Natural killer cell (primary cell): ENCODE data around the gene DOCK2. TPM values are rescaled to one million over a fixed set of nuclear protein-coding genes. Genes with fewer than 3 reads are reported as not detected.
A peak's percentile ranks its signal among the peaks of the same experiment; 100 is the strongest.
"Not testable (repeated sequence)": the region's sequence is repeated elsewhere in the genome, so short reads cannot be mapped to it uniquely, and the experiment has no call there.

ENCODE experiments used
- ATAC-seq, 3 donors: fragments of 150-1000 bp in 2 of 3; fragments of 200-7000 bp in 1 of 3; cut with Tn5 transposase; 1 replicate in 1 of 3; 2 replicates in 2 of 3; pipeline ENCODE4 v1.10.0; 2021; ENCODE audit warnings: mild to moderate bottlenecking in 2 of 3, moderate library complexity in 2 of 3
- DNase-seq, 2 donors: peaks; one replicate each; pipeline versions ENCODE4 v3.0.0 to v3.0.0-alpha.2; 2013 to 2021; ENCODE audit warnings: mixed read lengths in 1 of 2
- H3K27ac ChIP-seq: one replicate; pipeline ENCODE4 v1.5.1; 2013; ENCODE audit warnings: mild to moderate bottlenecking, low read length
- H3K27me3 ChIP-seq: one replicate; pipeline ENCODE4 v1.6.1; 2013; ENCODE audit warnings: low read length; ENCODE audit not compliant: control insufficient read depth, insufficient read depth
- H3K36me3 ChIP-seq: one replicate; pipeline ENCODE4 v1.6.1; 2013; ENCODE audit warnings: low read length; ENCODE audit not compliant: control insufficient read depth, insufficient read depth
- H3K4me1 ChIP-seq: one replicate; pipeline ENCODE4 v1.6.1; 2013; ENCODE audit warnings: low read length; ENCODE audit not compliant: control insufficient read depth, insufficient read depth
- H3K4me3 ChIP-seq: one replicate; pipeline ENCODE4 v1.5.1; 2013; ENCODE audit warnings: low read length
- H3K9me3 ChIP-seq: one replicate; pipeline ENCODE4 v1.6.1; 2013; ENCODE audit warnings: low read length; ENCODE audit not compliant: control insufficient read depth, insufficient read depth
- H3K27ac Mint-ChIP-seq, 2 donors: one replicate each; pipeline ENCODE4 v1.8.0; 2022; ENCODE audit warnings: mild to moderate bottlenecking in 2 of 2, mixed read lengths in 2 of 2, moderate library complexity in 1 of 2
- H3K27me3 Mint-ChIP-seq, 2 donors: one replicate each; pipeline ENCODE4 v1.8.0; 2022; ENCODE audit warnings: low read depth in 2 of 2, mixed read lengths in 2 of 2
- H3K36me3 Mint-ChIP-seq: one replicate; pipeline ENCODE4 v1.8.0; 2022; ENCODE audit warnings: mixed read lengths
- H3K4me1 Mint-ChIP-seq, 2 donors: one replicate each; pipeline ENCODE4 v1.8.0; 2022; ENCODE audit warnings: mixed read lengths in 2 of 2
- H3K4me3 Mint-ChIP-seq: one replicate; pipeline ENCODE4 v1.8.0; 2022; ENCODE audit warnings: mild to moderate bottlenecking, moderate library complexity, mixed read lengths
- H3K9me3 Mint-ChIP-seq, 2 donors: one replicate each; pipeline ENCODE4 v1.8.0; 2022; ENCODE audit warnings: mixed read lengths in 2 of 2
- WGBS: methylation state at CpG from one replicate; pipeline ENCODE4 v1.1.7; 2013; ENCODE audit warnings: missing lambda C conversion rate; ENCODE audit not compliant: insufficient coverage; 5-methylcytosine and 5-hydroxymethylcytosine counted together
- intact Hi-C: fragments of 100-400 bp; cut with micrococcal nuclease; formaldehyde crosslinking; loops from one replicate; pipeline ENCODE4 v1.14.2; 2022
- total RNA-seq, 4 donors: library from RNA; stranded (reverse); fragments of 120-200 nt in 1 of 4; gene quantifications; one replicate each; pipeline versions ENCODE4 v1.2.3 to v1.2.4, GENCODE V29; 2013 to 2022
- TF ChIP-seq, protein P1 (sequence below): fragments of 200-600 bp; IDR thresholded peaks from one replicate; pipeline ENCODE4 v1.8.0; 2022; ENCODE audit warnings: antibody characterized with exemption

Gene DOCK2
- total RNA-seq, 3 donors from 2014 or later (not counting 1 experiment from before 2014, with no cell fraction given), result 317 to 361 (median 320) TPM

- 76% methylated on average over 15 of the region's 15 CpGs for WGBS
- peaks cover 72 to 85% of the 10 kb centered on the region in 2 donors for H3K4me1 Mint-ChIP-seq
- intact Hi-C loops, result no loop called here
- Histone ChIP-seq H3K36me3 (peaks cover 14% of the 10 kb centered on the region), H3K27me3 (no peaks in the 10 kb centered on the region), H3K9me3 (no peaks in the 10 kb centered on the region), H3K27ac (peak overlapping the region; percentile 31), H3K4me1 (peaks cover 52% of the 10 kb centered on the region), H3K4me3 (no peak overlapping the region)
- peak in 1 of 2 donors; percentile 43 for DNase-seq
- H3K9me3 Mint-ChIP-seq, result no peaks in the 10 kb centered on the region
- H3K27ac Mint-ChIP-seq, result peak overlapping the region; percentile 79 to 94
- H3K4me3 Mint-ChIP-seq, result peak overlapping the region; percentile 72
- no peaks in the 10 kb centered on the region for H3K27me3 Mint-ChIP-seq
- no peaks in the 10 kb centered on the region for H3K36me3 Mint-ChIP-seq
- TF ChIP-seq, protein P1, sequence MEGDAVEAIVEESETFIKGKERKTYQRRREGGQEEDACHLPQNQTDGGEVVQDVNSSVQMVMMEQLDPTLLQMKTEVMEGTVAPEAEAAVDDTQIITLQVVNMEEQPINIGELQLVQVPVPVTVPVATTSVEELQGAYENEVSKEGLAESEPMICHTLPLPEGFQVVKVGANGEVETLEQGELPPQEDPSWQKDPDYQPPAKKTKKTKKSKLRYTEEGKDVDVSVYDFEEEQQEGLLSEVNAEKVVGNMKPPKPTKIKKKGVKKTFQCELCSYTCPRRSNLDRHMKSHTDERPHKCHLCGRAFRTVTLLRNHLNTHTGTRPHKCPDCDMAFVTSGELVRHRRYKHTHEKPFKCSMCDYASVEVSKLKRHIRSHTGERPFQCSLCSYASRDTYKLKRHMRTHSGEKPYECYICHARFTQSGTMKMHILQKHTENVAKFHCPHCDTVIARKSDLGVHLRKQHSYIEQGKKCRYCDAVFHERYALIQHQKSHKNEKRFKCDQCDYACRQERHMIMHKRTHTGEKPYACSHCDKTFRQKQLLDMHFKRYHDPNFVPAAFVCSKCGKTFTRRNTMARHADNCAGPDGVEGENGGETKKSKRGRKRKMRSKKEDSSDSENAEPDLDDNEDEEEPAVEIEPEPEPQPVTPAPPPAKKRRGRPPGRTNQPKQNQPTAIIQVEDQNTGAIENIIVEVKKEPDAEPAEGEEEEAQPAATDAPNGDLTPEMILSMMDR, result no peak
- ATAC-seq, result peak in 1 of 3 donors; percentile 42
These were observed 19.2 kb downstream of the DOCK2 start for GRCh38 chr5:169656125-169656901.

DNA sequence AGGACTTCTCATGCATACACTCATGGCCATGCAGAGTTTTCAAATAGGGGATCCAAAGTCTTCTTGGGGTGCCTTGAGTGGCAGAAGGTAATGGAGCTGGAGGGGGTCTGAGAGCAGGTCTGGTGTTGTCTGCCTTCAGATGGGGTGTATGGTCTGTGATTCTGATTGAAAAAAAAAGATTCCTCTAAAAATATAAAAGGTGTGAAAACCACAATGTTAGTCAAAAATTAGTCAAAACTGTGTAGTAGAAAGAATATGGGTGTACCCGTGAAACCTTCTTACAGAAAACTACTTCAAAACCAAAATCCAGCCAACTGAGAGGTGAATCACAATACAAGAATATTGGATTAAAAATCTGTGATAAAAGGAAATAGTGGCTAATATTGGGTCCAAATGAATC lies 20.1 kb downstream of the DOCK2 start:
- peak overlapping the region; percentile 79 to 94 for H3K27ac Mint-ChIP-seq
- H3K36me3 Mint-ChIP-seq, result no peaks in the 10 kb centered on the region
- DNase-seq (peak in 1 of 2 donors; percentile 22), ATAC-seq (peak; percentile 35 to 52 (median 52))
- Histone ChIP-seq H3K27me3 (no peaks in the 10 kb centered on the region), H3K36me3 (peaks cover 21% of the 10 kb centered on the region), H3K9me3 (no peaks in the 10 kb centered on the region), H3K27ac (peak overlapping the region; percentile 1), H3K4me1 (peaks cover 44% of the 10 kb centered on the region), H3K4me3 (no peak overlapping the region)
- intact Hi-C loops, result no loop called here
- peak overlapping the region; percentile 72 for H3K4me3 Mint-ChIP-seq
- WGBS, result no CpG with 5 or more reads among the region's 1 CpG
- H3K4me1 Mint-ChIP-seq, result peaks cover 72 to 85% of the 10 kb centered on the region in 2 donors
- no peaks in the 10 kb centered on the region for H3K9me3 Mint-ChIP-seq
- no peaks in the 10 kb centered on the region for H3K27me3 Mint-ChIP-seq
- TF ChIP-seq, protein P1, result no peak

DNA sequence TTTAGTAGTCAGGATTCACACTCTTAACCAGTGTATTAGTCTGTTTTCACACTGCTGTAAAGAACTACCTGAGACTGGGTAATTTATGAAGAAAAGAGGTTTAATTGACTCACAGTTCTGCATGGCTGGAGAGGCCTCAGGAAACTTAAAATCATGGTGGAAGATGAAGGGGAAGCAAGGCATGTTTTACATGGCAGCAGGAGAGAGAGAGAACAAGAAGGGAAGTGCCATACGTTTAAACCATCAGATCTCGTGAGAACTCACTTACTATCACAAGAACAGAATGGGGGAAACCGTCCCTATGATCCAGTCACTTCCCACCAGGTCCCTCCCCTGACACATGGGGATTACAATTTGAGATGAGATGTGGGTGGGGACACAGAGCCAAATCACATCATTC lies 25.4 kb downstream of the DOCK2 start:
- H3K36me3 Mint-ChIP-seq, H3K27ac ChIP-seq, H3K9me3 Mint-ChIP-seq, H3K9me3 ChIP-seq, DNase-seq, H3K27me3 ChIP-seq, H3K27me3 Mint-ChIP-seq, H3K4me3 ChIP-seq, intact Hi-C loops, H3K4me3 Mint-ChIP-seq, H3K36me3 ChIP-seq, ATAC-seq: not testable (repeated sequence)
- peak overlapping the region; percentile 7 to 34 for H3K27ac Mint-ChIP-seq
- no CpG with 5 or more reads among the region's 3 CpGs for WGBS
- peaks cover 11% of the 10 kb centered on the region for H3K4me1 ChIP-seq
- peaks cover 61 to 78% of the 10 kb centered on the region in 2 donors for H3K4me1 Mint-ChIP-seq

DNA sequence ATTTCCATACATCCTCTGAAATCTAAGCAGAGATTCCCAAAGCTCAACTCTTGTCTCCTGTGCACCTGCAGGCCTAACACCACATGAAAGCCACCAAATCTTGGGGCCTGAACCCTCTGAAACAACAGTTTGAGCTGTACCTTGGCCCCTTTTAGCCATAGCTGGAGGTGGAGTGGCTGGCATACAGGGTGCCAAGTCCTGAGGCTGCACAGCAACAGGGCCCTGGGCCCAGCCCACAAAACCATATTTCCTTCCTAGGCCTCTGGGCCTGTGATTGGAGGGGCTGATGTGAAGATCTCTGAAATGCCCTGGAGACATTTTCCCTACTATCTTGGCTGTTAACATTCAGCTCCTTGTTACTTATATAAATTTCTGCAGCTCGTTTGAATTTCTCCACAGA lies 26.5 kb downstream of the DOCK2 start:
- Histone ChIP-seq H3K36me3 (peaks cover 10% of the 10 kb centered on the region), H3K4me3 (no peak overlapping the region), H3K27ac (no peak overlapping the region), H3K27me3 (no peaks in the 10 kb centered on the region), H3K4me1 (peaks cover 11% of the 10 kb centered on the region), H3K9me3 (no peaks in the 10 kb centered on the region)
- no peaks in the 10 kb centered on the region for H3K27me3 Mint-ChIP-seq
- TF ChIP-seq, protein P1, result no peak
- peak overlapping the region; percentile 41 for H3K4me3 Mint-ChIP-seq
- H3K27ac Mint-ChIP-seq, result peak overlapping the region; percentile 7 to 34
- intact Hi-C loops, result no loop called here
- ATAC-seq, result peak in 1 of 3 donors; percentile 37
- H3K36me3 Mint-ChIP-seq, result no peaks in the 10 kb centered on the region
- WGBS, result 94% methylated on average over 1 of the region's 1 CpG
- peaks cover 62 to 74% of the 10 kb centered on the region in 2 donors for H3K4me1 Mint-ChIP-seq
- DNase-seq, result no peak
- no peaks in the 10 kb centered on the region for H3K9me3 Mint-ChIP-seq
